Skin of body (tissue), 2 donors: ENCODE data around the gene TTC7B. TPM values are rescaled to one million over a fixed set of nuclear protein-coding genes. Genes with fewer than 3 reads are reported as not detected.

Experiments used
- DNase-seq: peaks from one replicate; lab custom pipeline; 2025; lab: John Stamatoyannopoulos, UW
- total RNA-seq: library from RNA; depleted of rRNA; stranded (reverse); fragments of >200 nt; gene quantifications from one replicate; pipeline ENCODE4 v1.2.3, GENCODE V29; 2014

TTC7B gene
- total RNA-seq, 1 donor from 2014 or later = 15.9 TPM

DNA sequence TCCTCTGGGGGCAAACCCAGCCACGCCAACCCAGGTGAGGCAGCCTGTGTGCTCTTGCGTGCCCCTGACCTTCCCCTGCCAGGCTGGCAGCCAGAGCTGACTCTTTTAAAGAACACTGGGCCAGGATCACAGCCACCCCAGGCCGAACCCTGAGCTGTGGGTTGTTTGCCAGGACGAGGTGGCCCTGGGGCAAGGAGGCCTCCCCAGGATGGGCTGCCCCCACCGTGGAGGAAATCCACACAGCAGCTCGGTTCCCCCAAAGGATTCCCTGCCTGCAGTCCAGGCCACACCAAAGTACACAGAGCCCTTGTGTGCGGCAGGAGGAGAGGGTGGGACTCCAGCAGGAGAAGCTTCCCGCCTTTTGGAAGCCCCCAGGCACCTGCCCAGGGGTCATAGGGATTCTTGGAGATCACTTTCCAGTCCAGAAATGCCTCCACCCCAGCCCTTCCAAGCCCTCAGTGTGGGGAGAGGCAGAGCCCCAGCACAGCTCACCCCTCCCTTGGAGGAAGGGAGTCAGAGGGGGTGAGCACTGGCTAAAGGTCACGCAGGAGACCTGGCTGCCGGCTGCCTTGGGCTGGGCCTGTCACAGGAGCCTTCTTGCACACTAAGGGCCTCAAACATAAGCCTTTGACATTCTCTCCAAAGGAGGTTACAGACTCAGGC, 303.8 kb downstream of the TTC7B start:
- DNase-seq = no peak

DNA sequence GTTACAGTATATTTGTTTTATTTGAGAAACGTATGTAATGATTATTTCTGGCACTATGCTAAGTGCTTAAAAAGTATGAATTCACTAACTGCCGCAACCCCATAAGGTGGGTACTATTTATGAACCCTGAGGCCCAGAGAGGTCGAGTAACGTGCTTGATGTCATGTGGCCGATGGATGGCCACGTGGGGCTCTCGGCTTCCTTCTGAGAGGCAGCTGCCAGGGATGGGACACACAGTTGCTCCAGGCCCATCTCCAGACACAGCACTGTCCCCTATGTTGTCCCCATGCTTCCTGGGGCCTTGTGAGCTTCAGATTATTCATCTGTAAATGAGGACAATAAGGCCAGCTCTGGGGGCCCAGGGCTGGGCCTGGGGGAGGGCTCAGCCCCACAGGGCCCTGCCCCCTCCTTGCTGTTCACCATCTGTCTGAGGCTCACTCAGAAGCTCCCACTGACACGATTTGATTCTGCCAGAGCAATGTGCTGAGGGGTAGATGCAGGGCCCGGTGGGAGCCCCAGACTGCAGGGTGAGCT, 304.4 kb downstream of the TTC7B start:
- no peak for DNase-seq

DNA sequence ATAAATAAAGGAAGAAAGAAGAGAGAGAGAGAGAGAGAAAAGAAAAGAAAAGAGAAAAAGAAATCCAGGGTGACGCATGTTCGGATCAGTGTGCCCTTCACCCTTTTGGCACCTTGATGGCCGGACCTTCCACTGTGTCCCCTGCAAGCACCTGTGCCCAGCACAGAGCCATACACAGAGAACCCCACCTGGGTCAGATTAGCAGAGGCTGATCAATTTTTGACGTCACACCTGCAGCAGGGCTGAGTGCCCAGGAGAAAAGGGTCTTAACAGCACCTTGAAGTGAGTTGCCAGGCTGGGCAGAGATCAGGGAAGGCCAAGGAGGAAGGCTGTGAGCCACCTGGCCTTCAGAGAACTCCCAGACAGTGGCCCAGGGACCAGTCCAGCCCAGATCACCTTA, 305.0 kb downstream of the TTC7B start:
- no peak for DNase-seq

DNA sequence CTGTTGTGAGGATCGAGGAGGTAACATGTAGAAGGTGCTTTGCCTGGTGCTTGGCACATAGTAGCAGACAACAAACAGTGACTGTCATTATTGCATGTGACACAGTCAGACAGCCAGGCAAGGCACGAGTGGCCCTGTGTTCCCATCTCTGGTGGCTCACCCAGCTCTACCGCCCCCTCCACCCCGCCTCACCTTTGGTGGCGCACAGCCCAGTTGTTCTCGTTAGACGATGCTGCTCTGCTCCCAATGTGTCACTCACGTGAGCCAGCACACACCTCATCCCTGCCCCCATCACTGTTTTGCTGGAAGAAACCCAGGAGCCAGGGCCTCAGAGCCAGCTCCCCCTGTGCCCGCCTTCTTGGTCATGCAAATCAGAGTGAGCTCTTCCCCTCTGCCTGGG, 306.1 kb downstream of the TTC7B start:
- no peak for DNase-seq

DNA sequence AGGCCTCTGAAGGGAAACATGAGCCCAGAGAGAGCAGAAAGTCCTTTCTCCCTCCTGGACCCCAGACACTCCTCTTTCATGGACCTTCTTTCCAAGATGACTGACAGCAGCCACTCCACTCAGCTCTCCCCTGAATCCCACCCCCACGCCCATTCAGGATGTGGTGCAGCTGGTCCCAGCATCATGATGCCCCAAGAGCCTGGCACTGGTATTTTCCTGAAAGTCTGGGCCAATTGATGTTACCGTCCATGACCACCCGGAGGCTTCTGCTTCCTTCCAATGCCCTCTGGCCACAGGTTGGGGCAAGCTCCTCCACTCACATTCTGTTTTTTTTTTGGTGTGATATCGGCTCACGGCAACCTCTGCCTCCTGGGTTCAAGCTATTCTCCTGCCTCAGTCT, 306.8 kb downstream of the TTC7B start:
- no peak for DNase-seq

DNA sequence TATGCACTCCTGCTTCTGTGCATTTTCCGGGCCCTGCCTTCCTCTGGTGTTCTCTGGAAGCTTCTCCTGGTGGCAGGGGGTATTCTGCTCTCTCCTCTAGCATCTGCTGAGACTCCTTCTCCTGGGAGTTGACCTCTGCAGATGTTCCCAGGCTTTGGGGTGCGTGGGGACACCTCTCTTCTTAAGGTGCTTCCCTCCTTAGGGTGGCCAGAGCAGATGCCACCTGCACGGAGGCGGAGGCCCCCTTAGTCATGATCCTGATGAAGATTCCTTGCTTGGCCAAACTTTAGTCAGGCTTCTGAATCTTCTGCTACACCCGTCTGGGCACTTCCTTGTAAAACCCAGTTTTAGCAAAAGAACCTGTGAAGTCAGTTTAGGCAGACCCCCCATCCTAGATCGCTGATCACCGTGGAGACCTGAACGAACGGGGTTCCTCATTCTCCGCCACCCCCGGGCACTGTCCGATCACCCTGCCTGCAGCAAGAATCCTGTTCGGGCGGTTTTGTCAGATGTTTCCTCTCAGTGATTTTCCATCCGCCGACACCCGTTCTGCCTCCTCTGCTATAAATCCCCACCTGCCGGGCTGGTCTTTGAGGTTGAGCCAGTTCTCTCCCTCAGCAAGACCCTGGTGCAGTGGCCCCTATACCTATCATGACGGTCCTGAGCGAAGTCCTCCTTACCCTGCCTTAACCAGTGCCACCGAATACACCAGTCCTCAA, 307.5 kb downstream of the TTC7B start:
- DNase-seq = no peak

DNA sequence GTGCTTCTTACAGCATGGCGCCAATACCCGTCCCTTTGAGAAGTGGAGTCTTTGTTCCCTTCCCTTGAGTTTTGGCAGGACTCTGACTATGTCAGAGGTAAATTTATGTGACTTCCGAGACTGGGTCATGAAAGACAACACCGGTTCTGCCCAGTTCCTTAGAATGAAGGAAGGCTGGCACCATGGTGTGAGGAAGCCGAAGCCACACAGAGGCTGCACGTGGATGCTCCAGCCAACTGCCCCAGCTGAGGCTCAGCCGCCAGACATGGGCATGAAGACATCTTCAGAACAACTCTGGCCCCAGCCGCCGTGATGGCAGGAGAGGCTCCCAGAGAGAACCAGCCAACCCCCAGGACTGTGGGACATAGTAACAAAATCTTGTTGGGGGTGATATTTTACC, 308.2 kb downstream of the TTC7B start:
- no peak for DNase-seq

DNA sequence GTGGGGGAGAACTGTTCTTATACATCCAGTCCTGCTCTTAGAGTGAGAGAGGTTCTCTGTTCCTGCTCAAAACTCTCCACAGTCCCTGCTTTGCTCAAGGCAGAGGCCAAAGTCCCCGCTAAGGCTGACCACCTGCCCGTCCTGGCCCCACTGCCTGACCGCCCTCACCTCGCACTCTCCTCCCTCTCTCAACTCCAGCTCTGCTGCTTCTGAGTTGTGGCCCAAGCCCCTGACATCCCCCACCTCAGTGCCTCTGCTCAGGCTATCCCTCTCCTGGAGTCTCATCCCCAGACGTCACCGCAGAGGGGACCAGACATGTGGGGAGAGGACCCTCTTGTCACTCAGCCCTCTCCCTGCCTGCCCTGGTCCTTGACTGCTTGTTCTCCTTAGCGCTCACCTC, 308.8 kb downstream of the TTC7B start:
- no peak for DNase-seq

DNA sequence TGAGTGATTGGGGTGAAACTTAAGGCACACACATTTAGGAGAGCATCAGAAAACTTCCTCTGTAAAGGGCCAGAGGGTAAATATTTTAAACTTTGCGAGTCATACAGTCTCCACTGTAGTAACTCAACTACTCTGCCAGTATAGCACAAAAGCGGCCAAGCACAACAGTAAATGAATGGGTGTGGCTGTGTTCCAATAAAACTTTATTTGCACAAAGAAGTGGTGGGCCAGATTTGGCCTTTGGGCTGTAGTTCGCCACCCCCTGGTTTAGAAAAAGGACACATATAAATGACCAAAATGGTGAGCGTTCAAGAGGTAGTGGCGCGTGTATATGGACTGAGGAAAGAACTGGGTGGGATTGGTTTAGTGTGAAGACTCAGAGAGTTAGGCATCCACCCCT, 309.5 kb downstream of the TTC7B start:
- no peak for DNase-seq

DNA sequence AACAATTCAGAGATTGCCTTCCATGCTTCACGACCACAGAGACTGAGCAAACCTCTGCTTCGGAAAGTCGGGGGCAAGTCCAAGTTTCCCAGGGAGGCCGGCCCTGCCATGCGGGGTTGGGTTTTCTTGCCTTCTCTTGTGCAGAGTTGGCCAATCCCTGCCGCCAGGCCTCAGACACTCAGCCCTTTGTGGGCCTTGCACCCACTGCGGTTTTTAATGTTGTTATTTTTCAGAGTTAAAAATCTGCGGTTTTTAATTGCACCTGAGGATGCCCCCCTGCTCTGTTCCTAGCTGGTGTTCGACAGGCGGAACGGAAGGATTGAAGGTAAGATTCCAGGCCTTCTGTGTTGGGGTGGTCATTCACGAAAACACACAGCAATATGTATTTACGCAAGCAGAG, 310.7 kb downstream of the TTC7B start:
- DNase-seq = no peak

DNA sequence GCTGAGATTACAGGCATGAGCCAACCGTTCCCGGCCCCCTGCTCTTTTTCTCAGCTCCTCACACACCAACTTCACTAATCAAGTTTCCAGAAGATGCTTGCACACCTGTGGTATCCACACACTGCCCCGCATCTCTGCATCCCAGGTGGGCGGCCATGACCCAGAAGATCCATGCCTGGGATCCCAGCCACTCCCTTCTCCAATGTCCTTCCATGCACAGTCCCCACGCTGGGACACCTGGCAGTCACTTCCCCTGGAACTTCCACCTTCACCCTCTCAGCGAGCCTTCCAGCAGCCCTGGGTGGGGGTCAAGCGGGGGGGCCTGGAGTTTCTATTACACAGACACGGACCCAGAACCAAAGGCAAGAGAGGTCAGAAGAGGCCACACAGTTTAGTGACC, 311.6 kb downstream of the TTC7B start:
- no peak for DNase-seq

DNA sequence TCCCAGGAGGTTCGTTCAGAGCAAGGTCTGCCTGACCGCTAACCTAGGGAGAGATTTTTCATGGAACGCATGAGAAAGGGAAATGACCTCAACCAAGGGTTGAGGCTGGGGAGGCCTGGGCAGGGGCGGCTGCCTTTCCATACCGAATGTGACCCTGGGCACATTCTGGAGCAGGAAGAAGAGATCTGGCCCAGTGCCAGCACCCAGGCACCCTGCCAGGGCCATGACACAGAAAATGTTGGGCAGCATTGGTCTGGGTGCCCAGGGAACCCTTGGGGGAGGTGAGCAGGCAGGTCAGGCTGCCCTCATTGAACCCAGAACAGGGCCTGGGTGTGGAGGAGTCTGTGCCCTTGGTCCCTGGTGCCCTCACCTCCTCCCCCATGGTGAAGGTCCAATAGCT, 312.6 kb downstream of the TTC7B start:
- no peak for DNase-seq

DNA sequence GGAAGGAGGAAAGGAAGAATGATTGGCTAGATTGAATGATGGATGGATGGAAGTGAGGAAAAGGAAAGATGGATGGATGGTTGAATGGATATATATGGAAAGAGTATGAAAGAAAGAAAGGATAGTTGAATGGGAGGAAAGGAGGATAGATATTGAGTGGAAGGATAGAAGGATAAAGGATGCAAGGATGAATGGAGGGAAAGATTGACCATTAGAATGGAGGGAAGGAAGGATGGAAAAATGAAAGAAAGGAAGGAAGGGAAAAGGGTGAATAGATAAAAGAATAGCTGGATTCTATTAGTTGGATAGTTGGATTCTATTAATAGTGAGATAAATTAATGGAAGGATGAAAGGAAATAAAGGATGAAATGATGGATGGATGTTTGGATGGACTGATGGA, 313.5 kb downstream of the TTC7B start:
- no peak for DNase-seq

DNA sequence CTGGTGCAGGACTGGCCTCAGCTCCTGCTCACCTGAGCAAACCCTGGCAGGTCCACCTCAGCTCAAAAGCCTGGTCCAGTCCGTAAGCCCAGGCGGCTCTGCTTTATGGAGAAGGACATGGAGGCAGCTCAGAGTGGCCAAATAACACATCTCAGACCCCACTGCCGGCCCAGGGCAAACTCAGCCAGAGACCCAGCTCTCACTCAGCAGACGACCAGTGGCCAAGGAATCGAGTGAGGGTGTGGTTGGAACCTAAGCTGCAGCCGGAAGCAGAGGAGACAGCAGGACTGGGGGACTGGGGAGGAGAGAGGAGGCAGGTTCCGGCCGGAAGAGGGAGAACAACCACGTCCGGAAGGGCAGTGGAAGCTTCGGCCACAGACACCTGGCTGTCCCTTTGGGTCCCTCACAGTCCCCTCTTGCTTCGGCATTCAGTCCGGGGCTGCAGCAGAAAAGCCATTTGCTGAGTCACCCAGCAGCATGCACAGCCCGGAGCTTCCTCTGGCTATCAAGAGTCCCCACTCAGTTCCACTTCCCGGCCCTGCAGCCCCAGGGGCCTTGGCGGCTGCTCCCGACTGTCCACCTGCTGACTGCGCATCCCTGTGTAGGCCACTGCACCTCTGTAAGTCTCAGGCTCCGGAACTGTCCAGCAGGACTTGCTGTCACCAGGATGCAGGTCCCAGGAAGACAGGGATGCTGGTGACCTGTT, 315.4 kb downstream of the TTC7B start:
- DNase-seq = no peak

DNA sequence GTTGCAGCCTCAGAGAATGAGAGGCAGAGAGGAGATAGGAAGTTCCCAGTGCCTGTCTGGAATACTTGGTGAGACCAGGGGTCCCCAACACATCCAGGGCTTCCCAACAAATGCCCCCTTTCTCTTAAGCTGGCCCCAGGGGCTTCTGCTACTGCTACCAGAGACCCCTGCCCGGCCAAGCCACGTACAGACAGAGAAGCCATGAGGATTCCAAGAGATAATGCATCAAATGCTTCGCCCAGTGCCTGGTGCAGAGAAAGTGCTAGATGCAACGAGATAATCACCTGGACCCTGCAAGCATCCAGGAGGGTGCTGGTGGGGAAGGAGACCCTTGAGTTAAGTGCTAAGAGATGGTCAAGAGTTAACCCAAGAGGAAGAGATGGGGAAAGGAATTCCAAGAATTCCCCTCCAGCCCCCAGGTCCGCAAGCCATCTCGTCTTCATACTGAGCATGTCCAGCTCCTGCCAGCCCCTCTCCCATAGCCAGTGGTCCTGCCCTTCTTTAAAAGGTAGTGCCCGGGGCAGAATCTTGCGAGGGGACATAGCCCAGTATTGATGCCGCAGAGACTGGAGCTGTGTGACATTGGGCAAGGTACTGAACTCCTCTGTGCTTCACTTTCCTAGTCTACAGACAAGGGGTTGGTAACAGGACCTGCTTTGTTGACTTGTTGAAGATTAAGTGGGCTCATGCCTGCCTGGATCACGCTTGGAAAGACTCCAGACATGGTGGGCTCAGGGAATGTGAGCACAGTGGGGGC, 316.1 kb downstream of the TTC7B start:
- DNase-seq = no peak

DNA sequence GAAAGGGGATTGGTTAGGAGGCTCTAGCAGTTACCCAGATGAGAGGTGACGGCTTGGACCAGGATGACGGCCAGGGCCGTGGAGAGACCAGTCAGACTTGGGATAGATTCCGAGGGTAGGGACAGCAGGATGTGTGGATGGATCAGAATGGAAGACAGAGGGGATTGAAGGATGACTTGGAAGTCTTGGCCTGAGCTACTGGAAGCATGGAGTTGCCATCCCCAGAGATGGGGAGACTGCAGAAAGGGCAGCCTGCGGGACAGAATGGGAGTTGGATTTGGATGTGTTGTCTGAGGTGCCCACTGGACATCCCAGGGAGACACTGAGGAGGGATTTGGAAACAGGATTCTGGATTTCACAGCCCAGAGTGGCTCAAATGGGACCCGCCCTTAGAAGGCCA, 317.1 kb downstream of the TTC7B start:
- DNase-seq = no peak

DNA sequence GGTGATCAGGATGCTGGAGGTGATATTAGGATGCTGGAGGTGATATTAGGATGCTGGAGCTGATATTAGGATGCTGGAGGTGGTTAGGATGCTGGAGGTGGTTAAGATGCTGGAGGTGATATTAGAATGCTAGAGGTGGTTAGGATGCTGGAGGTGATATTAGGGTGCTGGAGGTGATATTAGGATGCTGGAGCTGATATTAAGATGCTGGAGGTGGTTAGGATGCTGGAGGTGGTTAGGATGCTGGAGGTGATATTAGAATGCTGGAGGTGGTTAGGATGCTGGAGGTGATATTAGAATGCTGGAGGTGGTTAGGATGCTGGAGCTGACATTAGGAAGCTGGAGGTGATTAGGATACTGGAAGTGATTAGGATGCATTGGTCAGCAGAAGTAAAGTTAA, 318.0 kb downstream of the TTC7B start:
- DNase-seq = no peak

DNA sequence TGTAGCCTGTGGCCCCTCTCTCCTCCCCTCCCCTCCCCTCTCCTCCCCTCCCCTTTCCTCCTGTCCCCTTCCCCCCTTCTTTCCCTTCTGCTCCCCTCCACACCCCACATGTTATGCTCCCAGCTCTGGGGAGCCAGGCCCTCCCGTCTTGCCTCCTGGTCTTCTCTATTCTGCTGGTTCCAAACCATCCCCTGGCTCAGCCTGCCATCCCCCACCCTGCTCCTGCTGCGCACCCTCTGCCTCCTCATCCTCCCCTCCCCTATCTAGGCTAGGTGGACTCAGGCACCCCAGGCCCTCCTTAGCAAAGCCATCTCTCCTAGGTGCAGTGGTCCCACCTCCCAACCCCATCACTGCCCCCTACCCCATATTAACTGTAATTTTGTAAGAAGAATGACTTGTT, 319.9 kb downstream of the TTC7B start:
- DNase-seq = no peak

DNA sequence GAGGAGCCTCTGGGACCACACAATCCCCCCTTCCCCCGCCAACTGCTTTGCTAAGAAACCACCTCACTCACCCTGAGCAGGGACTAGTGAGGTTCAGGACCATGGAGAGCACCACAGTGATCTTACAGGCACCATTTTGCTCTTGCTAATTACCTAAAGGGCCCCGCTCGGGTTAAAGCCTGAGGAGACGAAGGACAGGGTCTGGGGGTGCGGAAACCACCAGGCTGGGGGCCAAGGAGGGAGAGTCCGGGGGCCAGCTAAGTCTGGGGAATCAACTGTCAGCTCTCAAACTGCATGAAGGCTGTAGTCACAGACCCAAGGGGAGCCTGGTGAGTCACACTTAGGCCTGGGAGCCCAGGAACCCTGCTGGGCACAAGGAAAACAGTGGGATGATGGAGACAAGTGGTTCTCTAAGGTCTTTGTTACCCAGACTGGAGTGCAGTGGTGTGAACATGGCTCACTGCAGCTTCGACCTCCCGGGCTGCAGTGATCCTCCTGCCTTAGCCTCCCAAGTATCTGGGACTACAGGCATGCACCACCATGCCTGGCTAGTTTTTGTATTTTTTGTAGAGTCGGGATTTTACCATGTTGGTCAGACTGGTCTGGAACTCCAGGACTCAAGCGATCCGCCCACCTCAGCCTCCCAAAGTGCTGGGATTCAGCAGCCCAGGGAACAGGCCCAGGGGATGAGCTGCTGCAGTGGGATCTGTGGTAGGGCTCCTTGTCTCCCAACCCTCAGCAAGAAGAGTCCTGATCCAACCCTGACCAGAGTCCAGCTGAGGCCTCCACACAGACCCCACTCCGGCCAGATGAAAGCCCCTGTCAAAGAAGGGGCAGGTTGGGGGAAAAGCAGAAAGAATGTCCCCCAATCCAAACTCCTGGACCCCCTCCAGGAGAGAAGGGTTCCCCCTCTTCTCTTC, 320.6 kb downstream of the TTC7B start:
- peak; percentile 22 for DNase-seq

DNA sequence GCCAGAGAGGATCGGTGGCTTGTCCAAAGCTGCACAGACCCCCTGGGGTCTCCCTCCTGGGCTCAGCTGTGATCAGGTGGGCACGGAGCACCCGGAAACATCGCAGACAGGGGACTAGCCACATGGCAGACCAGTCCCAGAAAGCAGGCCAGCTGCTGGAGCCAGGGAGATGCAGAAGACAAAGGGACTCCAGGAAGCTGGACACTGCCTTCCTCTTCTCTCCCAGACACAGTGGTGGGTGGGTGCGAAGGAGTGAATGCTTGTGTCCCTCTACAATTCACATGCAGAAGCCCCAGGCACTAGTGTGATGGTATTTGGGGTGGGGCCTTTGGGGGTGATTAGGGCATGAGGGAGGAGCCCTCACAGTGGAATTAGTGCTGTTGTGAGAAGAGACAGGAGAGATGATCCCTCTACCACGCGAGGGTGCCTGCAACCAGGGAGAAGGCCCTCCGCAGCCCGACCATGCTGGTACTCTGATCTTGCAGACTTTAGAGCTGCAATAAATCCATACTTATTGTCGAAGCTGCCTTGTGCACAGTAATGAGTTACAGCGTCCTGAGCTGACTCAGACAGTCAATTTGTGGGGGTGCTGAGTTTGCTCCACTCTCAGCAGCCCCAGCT, 324.2 kb downstream of the TTC7B start:
- DNase-seq = no peak
